ENCODE data around the gene HSD17B12. TPM values are rescaled to one million over a fixed set of nuclear protein-coding genes. Genes with fewer than 3 reads are reported as not detected.

HSD17B12 gene
- polyA plus RNA-seq, 1 donor (not counting 4 experiments of a cell fraction or from before 2014, with no cell fraction given), result 105 TPM

DNA sequence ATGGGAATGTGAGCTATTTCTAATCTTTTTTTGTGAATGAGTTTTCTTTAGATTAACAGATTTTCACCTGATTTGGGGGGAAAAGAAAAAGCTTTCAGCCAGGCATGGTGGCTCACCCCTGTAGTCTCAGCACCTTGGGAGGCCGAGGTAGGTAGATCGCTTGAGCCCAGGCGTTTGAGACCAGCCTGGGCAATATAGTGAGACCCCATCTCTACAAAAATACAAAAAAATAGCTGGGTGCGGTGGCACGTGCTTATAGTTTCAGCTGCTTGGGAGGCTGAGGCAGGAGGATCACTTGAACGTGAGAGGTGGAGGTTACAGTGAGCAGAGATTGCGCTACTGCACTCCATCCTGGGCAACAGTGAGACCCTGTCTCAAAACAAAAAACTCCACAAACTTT is 92.2 kb downstream of the HSD17B12 start:
- no peak overlapping the region for H3K27ac ChIP-seq (ENCODE audit: control insufficient read depth, insufficient read depth, low read length)
- dilution Hi-C loops (cut with MboI; ENCODE audit: extremely low pct_ligation_motif_present, low sequenced_read_pairs), result no loop called here
- peaks cover 10 to 12% of the 10 kb centered on the region in 2 experiments for H3K36me3 ChIP-seq (ENCODE audit: control insufficient read depth in 2 of 2, extremely low read depth in 1 of 2, insufficient read depth in 2 of 2, low read length in 2 of 2)
- H3K79me2 ChIP-seq (ENCODE audit: control insufficient read depth, insufficient read depth, low read length), result peaks cover 19% of the 10 kb centered on the region
- DNase-seq (ENCODE audit: low read depth, low spot score), result no peak
- H3K4me1 ChIP-seq (ENCODE audit: control insufficient read depth, extremely low read depth, insufficient read depth, low read length), result no peaks in the 10 kb centered on the region
- H3K27me3 ChIP-seq (ENCODE audit: control insufficient read depth, extremely low read depth, insufficient read depth, low read length), result no peaks in the 10 kb centered on the region
- H4K20me1 ChIP-seq (ENCODE audit: control insufficient read depth, extremely low read depth, insufficient read depth, low read length), result no peaks in the 10 kb centered on the region
- FAIRE-seq, result no peak
- TF ChIP-seq, protein P1, sequence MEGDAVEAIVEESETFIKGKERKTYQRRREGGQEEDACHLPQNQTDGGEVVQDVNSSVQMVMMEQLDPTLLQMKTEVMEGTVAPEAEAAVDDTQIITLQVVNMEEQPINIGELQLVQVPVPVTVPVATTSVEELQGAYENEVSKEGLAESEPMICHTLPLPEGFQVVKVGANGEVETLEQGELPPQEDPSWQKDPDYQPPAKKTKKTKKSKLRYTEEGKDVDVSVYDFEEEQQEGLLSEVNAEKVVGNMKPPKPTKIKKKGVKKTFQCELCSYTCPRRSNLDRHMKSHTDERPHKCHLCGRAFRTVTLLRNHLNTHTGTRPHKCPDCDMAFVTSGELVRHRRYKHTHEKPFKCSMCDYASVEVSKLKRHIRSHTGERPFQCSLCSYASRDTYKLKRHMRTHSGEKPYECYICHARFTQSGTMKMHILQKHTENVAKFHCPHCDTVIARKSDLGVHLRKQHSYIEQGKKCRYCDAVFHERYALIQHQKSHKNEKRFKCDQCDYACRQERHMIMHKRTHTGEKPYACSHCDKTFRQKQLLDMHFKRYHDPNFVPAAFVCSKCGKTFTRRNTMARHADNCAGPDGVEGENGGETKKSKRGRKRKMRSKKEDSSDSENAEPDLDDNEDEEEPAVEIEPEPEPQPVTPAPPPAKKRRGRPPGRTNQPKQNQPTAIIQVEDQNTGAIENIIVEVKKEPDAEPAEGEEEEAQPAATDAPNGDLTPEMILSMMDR (optimal IDR thresholded peaks at IDR 0.05 in 1 of 3, IDR thresholded peaks at IDR 0.05 in 1 of 3, conservative IDR thresholded peaks at IDR 0.05 in 1 of 3; ENCODE audit: extremely low read depth in 1 of 3, insufficient read depth in 2 of 3, low read length in 3 of 3), result no peak
- TF ChIP-seq EZH2 (IDR thresholded peaks at IDR 0.05; ENCODE audit: low read length), result no peak
- H3K4me3 ChIP-seq (ENCODE audit: control insufficient read depth in 2 of 3, extremely low read depth in 1 of 3, insufficient read depth in 2 of 3, low read depth in 1 of 3, low read length in 3 of 3), result no peak overlapping the region
- no peak overlapping the region for H2AFZ ChIP-seq (ENCODE audit: control insufficient read depth, low read length)
- no peaks in the 10 kb centered on the region for H3K9me1 ChIP-seq (ENCODE audit: control insufficient read depth, extremely low read depth, insufficient read depth, low read length)
- H3K9ac ChIP-seq (ENCODE audit: control insufficient read depth, extremely low read depth, insufficient read depth, low read length), result no peak overlapping the region
- no peak overlapping the region for H3K4me2 ChIP-seq (ENCODE audit: control insufficient read depth, extremely low read depth, insufficient read depth, low read depth, low read length)
- H3K9me3 ChIP-seq (ENCODE audit: control insufficient read depth, low read depth, low read length), result no peaks in the 10 kb centered on the region

GRCh38 chr11:43774786-43775185 is 94.2 kb downstream of the HSD17B12 start:
- dilution Hi-C loops (cut with MboI; ENCODE audit: extremely low pct_ligation_motif_present, low sequenced_read_pairs), result no loop called here
- peaks cover 20% of the 10 kb centered on the region for H3K79me2 ChIP-seq (ENCODE audit: control insufficient read depth, insufficient read depth, low read length)
- H3K4me1 ChIP-seq (ENCODE audit: control insufficient read depth, extremely low read depth, insufficient read depth, low read length), result no peaks in the 10 kb centered on the region
- H3K9me1 ChIP-seq (ENCODE audit: control insufficient read depth, extremely low read depth, insufficient read depth, low read length), result no peaks in the 10 kb centered on the region
- TF ChIP-seq, protein P1 (optimal IDR thresholded peaks at IDR 0.05 in 1 of 3, IDR thresholded peaks at IDR 0.05 in 1 of 3, conservative IDR thresholded peaks at IDR 0.05 in 1 of 3; ENCODE audit: extremely low read depth in 1 of 3, insufficient read depth in 2 of 3, low read length in 3 of 3), result no peak
- TF ChIP-seq EZH2 (IDR thresholded peaks at IDR 0.05; ENCODE audit: low read length), result no peak
- H3K9ac ChIP-seq (ENCODE audit: control insufficient read depth, extremely low read depth, insufficient read depth, low read length), result no peak overlapping the region
- H3K27me3 ChIP-seq (ENCODE audit: control insufficient read depth, extremely low read depth, insufficient read depth, low read length), result no peaks in the 10 kb centered on the region
- no peaks in the 10 kb centered on the region for H3K9me3 ChIP-seq (ENCODE audit: control insufficient read depth, low read depth, low read length)
- no peaks in the 10 kb centered on the region for H4K20me1 ChIP-seq (ENCODE audit: control insufficient read depth, extremely low read depth, insufficient read depth, low read length)
- H2AFZ ChIP-seq (ENCODE audit: control insufficient read depth, low read length), result no peak overlapping the region
- H3K27ac ChIP-seq (ENCODE audit: control insufficient read depth, insufficient read depth, low read length), result no peak overlapping the region
- H3K4me3 ChIP-seq (ENCODE audit: control insufficient read depth in 2 of 3, extremely low read depth in 1 of 3, insufficient read depth in 2 of 3, low read depth in 1 of 3, low read length in 3 of 3), result no peak overlapping the region
- DNase-seq (ENCODE audit: low read depth, low spot score) (no peak), FAIRE-seq (no peak)
- peaks cover 4 to 8% of the 10 kb centered on the region in 2 experiments for H3K36me3 ChIP-seq (ENCODE audit: control insufficient read depth in 2 of 2, extremely low read depth in 1 of 2, insufficient read depth in 2 of 2, low read length in 2 of 2)
- H3K4me2 ChIP-seq (ENCODE audit: control insufficient read depth, extremely low read depth, insufficient read depth, low read depth, low read length), result no peak overlapping the region

Measured in keratinocyte (primary cell).